Smooth muscle cell (in vitro differentiated cells): ENCODE measurements around the gene SPON2. TPM values are rescaled to one million over a fixed set of nuclear protein-coding genes. Genes with fewer than 3 reads are reported as not detected.

Source experiments
- DNase-seq: peaks from one replicate; lab custom pipeline; 2025; ENCODE audit not compliant: unreplicated experiment; lab: John Stamatoyannopoulos, UW
- H2AFZ ChIP-seq: fragments of 200-600 bp; sonication (generic); 2 replicates; pipeline ENCODE4 v1.6.0; 2016; ENCODE audit warnings: antibody characterized with exemption, low read depth, mild to moderate bottlenecking
- H3F3A ChIP-seq: fragments of 200-600 bp; sonication (generic); 2 replicates; pipeline ENCODE4 v1.6.0; 2017; ENCODE audit warnings: antibody characterized with exemption, low read depth
- H3K27ac ChIP-seq: fragments of 200-600 bp; sonication (generic); 2 replicates; pipeline ENCODE4 v1.5.1; 2016; ENCODE audit warnings: low read depth, mild to moderate bottlenecking
- H3K27me3 ChIP-seq: fragments of 200-600 bp; sonication (generic); 2 replicates; pipeline ENCODE4 v1.6.1; 2016; ENCODE audit warnings: low read depth, mild to moderate bottlenecking
- H3K36me3 ChIP-seq: fragments of 200-600 bp; sonication (generic); 2 replicates; pipeline ENCODE4 v1.5.1; 2016; ENCODE audit warnings: low read depth
- H3K4me1 ChIP-seq: fragments of 200-600 bp; sonication (generic); 2 replicates; pipeline ENCODE4 v1.5.1; 2016; ENCODE audit warnings: low read depth
- H3K4me2 ChIP-seq: fragments of 200-600 bp; sonication (generic); 2 replicates; pipeline ENCODE4 v1.6.0; 2016; ENCODE audit warnings: mild to moderate bottlenecking
- H3K4me3 ChIP-seq: fragments of 200-600 bp; sonication (generic); 2 replicates; pipeline ENCODE4 v1.5.1; 2016; ENCODE audit warnings: mild to moderate bottlenecking
- H3K79me2 ChIP-seq: fragments of 200-600 bp; sonication (generic); 2 replicates; pipeline ENCODE4 v1.6.0; 2016; ENCODE audit warnings: low read depth, mild to moderate bottlenecking
- H3K9ac ChIP-seq: fragments of 200-600 bp; sonication (generic); 2 replicates; pipeline ENCODE4 v1.6.0; 2016; ENCODE audit warnings: low read depth
- H3K9me3 ChIP-seq: fragments of 200-600 bp; sonication (generic); replicated peaks from 2 replicates; pipeline ENCODE4 v1.5.1; 2016; ENCODE audit warnings: low read depth
- H4K20me1 ChIP-seq: fragments of 200-600 bp; sonication (generic); 2 replicates; pipeline ENCODE4 v1.6.0; 2016; ENCODE audit warnings: low read depth
- CTCF ChIP-seq: fragments of 200-600 bp; sonication (generic); IDR thresholded peaks from 2 replicates; pipeline ENCODE4 v1.5.1; 2017; ENCODE audit warnings: borderline replicate concordance, mild to moderate bottlenecking, antibody characterized with exemption; ENCODE audit not compliant: insufficient read depth, poor library complexity, severe bottlenecking
- WGBS: methylation state at CpG from one replicate; pipeline ENCODE4 v1.1.7; 2016; ENCODE audit warnings: low lambda C conversion rate; 5-methylcytosine and 5-hydroxymethylcytosine counted together
- polyA plus RNA-seq: library from polyadenylated mRNA; unstranded; fragments of >200 nt; fragmentation: Nextera tagmentation; extraction: Ambion mirVana; gene quantifications from 2 replicates; pipeline ENCODE4 v1.2.1, GENCODE V29; 2016
- total RNA-seq: library from RNA; depleted of rRNA; stranded (reverse); fragments of >200 nt; gene quantifications from 2 replicates; pipeline ENCODE4 v1.2.3, GENCODE V29; 2014

SPON2 gene
- total and polyA plus RNA-seq, 2 experiments from 2014 or later, result 171 to 427 TPM

GRCh38 chr4:1211371-1211770 is 39.0 kb upstream of the SPON2 start:
- Histone ChIP-seq H4K20me1 (peaks cover 21% of the 10 kb centered on the region), H3K27ac (no peak overlapping the region), H3K9ac (no peak overlapping the region), H3K4me2 (no peak overlapping the region), H3K36me3 (no peaks in the 10 kb centered on the region), H3K4me3 (no peak overlapping the region), H2AFZ (no peak overlapping the region), H3K79me2 (no peaks in the 10 kb centered on the region), H3K27me3 (no peaks in the 10 kb centered on the region), H3K4me1 (no peaks in the 10 kb centered on the region), H3K9me3 (no peaks in the 10 kb centered on the region), H3F3A (no peaks in the 10 kb centered on the region)
- no peak for TF ChIP-seq CTCF
- DNase-seq, result no peak
- 97% methylated on average over 13 of the region's 13 CpGs for WGBS

- Histone ChIP-seq H4K20me1 (peaks cover 18% of the 10 kb centered on the region), H3K79me2 (no peaks in the 10 kb centered on the region), H3K4me3 (no peak overlapping the region), H3K4me2 (no peak overlapping the region), H3K36me3 (no peaks in the 10 kb centered on the region), H3F3A (no peaks in the 10 kb centered on the region), H3K9ac (no peak overlapping the region), H3K27me3 (no peaks in the 10 kb centered on the region), H2AFZ (no peak overlapping the region), H3K4me1 (no peaks in the 10 kb centered on the region), H3K27ac (no peak overlapping the region), H3K9me3 (no peaks in the 10 kb centered on the region)
- 95% methylated on average over 10 of the region's 10 CpGs for WGBS
- no peak for DNase-seq
- no peak for TF ChIP-seq CTCF
Measured at GRCh38 chr4:1210971-1211370, 38.6 kb upstream of the SPON2 start.

- H3K4me1 ChIP-seq, result no peaks in the 10 kb centered on the region
- H3K27ac ChIP-seq, result peak overlapping the region; percentile 81
- H3K4me3 ChIP-seq, result no peak overlapping the region
- H3K9me3 ChIP-seq, result no peaks in the 10 kb centered on the region
- peaks cover 12% of the 10 kb centered on the region for H4K20me1 ChIP-seq
- no peaks in the 10 kb centered on the region for H3K27me3 ChIP-seq
- no peak overlapping the region for H3K9ac ChIP-seq
- 87% methylated on average over 22 of the region's 22 CpGs for WGBS
- peak overlapping the region; percentile 48 for H3K4me2 ChIP-seq
- H3K36me3 ChIP-seq, result no peaks in the 10 kb centered on the region
- no peak for TF ChIP-seq CTCF
- H3K79me2 ChIP-seq, result no peaks in the 10 kb centered on the region
- no peaks in the 10 kb centered on the region for H3F3A ChIP-seq
- H2AFZ ChIP-seq, result no peak overlapping the region
- no peak for DNase-seq
Measured at GRCh38 chr4:1210241-1210841, 38.0 kb upstream of the SPON2 start.

- peak overlapping the region; percentile 48 for H3K4me2 ChIP-seq
- H2AFZ ChIP-seq, result no peak overlapping the region
- peaks cover 7% of the 10 kb centered on the region for H4K20me1 ChIP-seq
Measured at GRCh38 chr4:1209821-1210220, 37.4 kb upstream of the SPON2 start.

More at GRCh38 chr4:1209821-1210220, 37.4 kb upstream of the SPON2 start:
- Histone ChIP-seq H3F3A (no peaks in the 10 kb centered on the region), H3K4me1 (no peaks in the 10 kb centered on the region), H3K27ac (peak overlapping the region; percentile 81), H3K9me3 (no peaks in the 10 kb centered on the region), H3K9ac (peak overlapping the region; percentile 42), H3K27me3 (no peaks in the 10 kb centered on the region), H3K4me3 (no peak overlapping the region), H3K79me2 (no peaks in the 10 kb centered on the region), H3K36me3 (no peaks in the 10 kb centered on the region)
- no peak for TF ChIP-seq CTCF
- WGBS, result 8% methylated on average over 7 of the region's 11 CpGs
- DNase-seq, result no peak
